Kidney (tissue), 14 donors: ENCODE results near the gene P2RY4. TPM values are rescaled to one million over a fixed set of nuclear protein-coding genes. Genes with fewer than 3 reads are reported as not detected.
"Not testable (repeated sequence)": the region's sequence is repeated elsewhere in the genome, so short reads cannot be mapped to it uniquely, and the experiment has no call there.

Experiments used
- DNase-seq, 5 donors: peaks; one replicate each; pipeline ENCODE4 v3.0.0-alpha.2; 2013 to 2020
- FAIRE-seq: peaks from 2 replicates; lab custom pipeline; 2012; peaks lifted over from hg19 to GRCh38; lab: Jason Lieb, UNC
- H3K27ac ChIP-seq, 2 donors: one replicate each; pipeline ENCODE4 v1.7.0; 2013; ENCODE audit warnings: low read depth in 2 of 2, low read length in 2 of 2, inconsistent platforms in 1 of 2
- H3K27me3 ChIP-seq: one replicate; pipeline ENCODE4 v1.7.1; 2013; ENCODE audit warnings: low read length, inconsistent platforms; ENCODE audit not compliant: control insufficient read depth, insufficient read depth
- H3K36me3 ChIP-seq, 3 donors: one replicate each; pipeline versions ENCODE4 v1.7.0 to v1.7.1; 2013; ENCODE audit warnings: low read length in 3 of 3, control low read depth in 1 of 3, inconsistent platforms in 1 of 3; ENCODE audit not compliant: insufficient read depth in 3 of 3, control insufficient read depth in 2 of 3
- H3K4me1 ChIP-seq, 3 donors: one replicate each; pipeline versions ENCODE4 v1.7.0 to v1.7.1; 2013; ENCODE audit warnings: low read length in 3 of 3, inconsistent platforms in 1 of 3, low read depth in 1 of 3; ENCODE audit not compliant: control insufficient read depth in 2 of 3, insufficient read depth in 2 of 3
- H3K4me3 ChIP-seq, 3 donors: one replicate each; pipeline versions ENCODE4 v1.7.0 to v1.8.1; 2013; ENCODE audit warnings: low read length in 3 of 3, control low read depth in 1 of 3, inconsistent platforms in 1 of 3
- H3K9ac ChIP-seq, 3 donors: one replicate each; pipeline versions ENCODE4 v1.7.0 to v1.7.1; 2013; ENCODE audit warnings: low read length in 3 of 3, control low read depth in 1 of 3, inconsistent platforms in 1 of 3
- H3K9me3 ChIP-seq, 3 donors: one replicate each; pipeline versions ENCODE4 v1.7.0 to v1.7.1; 2013; ENCODE audit warnings: low read length in 3 of 3, control low read depth in 1 of 3, inconsistent platforms in 1 of 3; ENCODE audit not compliant: control insufficient read depth in 2 of 3, insufficient read depth in 1 of 3
- CTCF ChIP-seq: IDR thresholded peaks from 3 replicates; pipeline ENCODE4 v1.5.1; 2012; ENCODE audit warnings: mild to moderate bottlenecking, moderate library complexity, borderline replicate concordance; ENCODE audit not compliant: insufficient read depth; ENCODE audit errors: extremely low read depth
- intact Hi-C: fragments of 100-400 bp; cut with DNase I; formaldehyde crosslinking; loops from one replicate; pipeline ENCODE4 v1.11.1; 2022
- polyA plus RNA-seq: library from polyadenylated mRNA; stranded (reverse); fragments of 350-450 nt; fragmentation: Illumina TruSeq; extraction: RNeasy Lipid Tissue Mini Kit (QIAGEN cat#74804); gene quantifications from one replicate; pipeline ENCODE4 v1.2.3, GENCODE V29; 2014; ENCODE audit warnings: low read depth, low replicate concordance; ENCODE audit not compliant: insufficient read depth
- total RNA-seq: library from RNA; stranded (reverse); fragmentation: NEBNext Ultra II Directional; extraction: Animal tissue kit (Norgen Biotek cat#: 25700); gene quantifications from one replicate; pipeline ENCODE4 v1.2.1, GENCODE V29; 2021
- donor health status: control.
- donor health status: control.
- donor health status: control.
- donor health status: control.
- donor health status: control.
- donor health status: DM: yes; HTN: yes; CAD: no.
- donor health status: Normal renal cell carcinoma (clear cell type).

The P2RY4 gene
- total and polyA plus RNA-seq, 2 donors from 2014 or later, result 0.31 TPM; not detected in 1

- FAIRE-seq, result no peak
- no peaks in the 10 kb centered on the region for H3K9me3 ChIP-seq
- no peaks in the 10 kb centered on the region for H3K4me1 ChIP-seq
- no peak for DNase-seq
- no peak overlapping the region for H3K27ac ChIP-seq
- TF ChIP-seq CTCF, result no peak
- H3K27me3 ChIP-seq, result no peaks in the 10 kb centered on the region
- no peaks in the 10 kb centered on the region for H3K36me3 ChIP-seq
- intact Hi-C loops, result no loop called here
- H3K4me3 ChIP-seq, result no peak overlapping the region
- no peak overlapping the region for H3K9ac ChIP-seq
Observed at GRCh38 chrX:70219938-70220764, 39.9 kb downstream of the P2RY4 start.

GRCh38 chrX:70209570-70209969 lies 50.4 kb downstream of the P2RY4 start:
- H3K9me3 ChIP-seq, H3K4me1 ChIP-seq, H3K4me3 ChIP-seq, intact Hi-C loops, H3K27ac ChIP-seq, FAIRE-seq, DNase-seq, H3K27me3 ChIP-seq, H3K36me3 ChIP-seq, H3K9ac ChIP-seq: not testable (repeated sequence)

- H3K9ac ChIP-seq, result no peak overlapping the region
- no peaks in the 10 kb centered on the region for H3K4me1 ChIP-seq
- H3K9me3 ChIP-seq, result no peaks in the 10 kb centered on the region
- FAIRE-seq (no peak), DNase-seq (no peak)
- intact Hi-C loops, result no loop called here
- H3K36me3 ChIP-seq, result no peaks in the 10 kb centered on the region
- H3K4me3 ChIP-seq, result no peak overlapping the region
- TF ChIP-seq CTCF, result no peak
- H3K27me3 ChIP-seq, result no peaks in the 10 kb centered on the region
- H3K27ac ChIP-seq, result no peak overlapping the region
Observed at GRCh38 chrX:70208479-70208878, 51.5 kb downstream of the P2RY4 start.

Other genes starting within 250 kb of the P2RY4 start
- gene AWAT2, start 210.3 kb downstream of the P2RY4 start, total RNA-seq, result not detected
- not detected for gene AWAT2, start 210.3 kb downstream of the P2RY4 start, polyA plus RNA-seq
- gene OTUD6A, start 197.7 kb downstream of the P2RY4 start, total RNA-seq, result not detected
- not detected for gene OTUD6A, start 197.7 kb downstream of the P2RY4 start, polyA plus RNA-seq
- gene IGBP1, start 126.8 kb downstream of the P2RY4 start, total RNA-seq, result 44.2 TPM
- gene IGBP1, start 126.8 kb downstream of the P2RY4 start, polyA plus RNA-seq, result 67.3 TPM
- not detected for gene DGAT2L6, start 82.7 kb downstream of the P2RY4 start, total RNA-seq
- not detected for gene DGAT2L6, start 82.7 kb downstream of the P2RY4 start, polyA plus RNA-seq
- gene AWAT1, start 25.5 kb downstream of the P2RY4 start, total RNA-seq, result not detected
- gene AWAT1, start 25.5 kb downstream of the P2RY4 start, polyA plus RNA-seq, result not detected
- gene ARR3, start 8.1 kb upstream of the P2RY4 start, total RNA-seq, result not detected
- not detected for gene ARR3, start 8.1 kb upstream of the P2RY4 start, polyA plus RNA-seq
- gene RAB41, start 22.0 kb upstream of the P2RY4 start, total RNA-seq, result not detected
- gene RAB41, start 22.0 kb upstream of the P2RY4 start, polyA plus RNA-seq, result not detected
- 31.3 TPM for gene PDZD11, start 29.7 kb upstream of the P2RY4 start, total RNA-seq
- 74.6 TPM for gene PDZD11, start 29.7 kb upstream of the P2RY4 start, polyA plus RNA-seq
- 0.35 TPM for gene KIF4A, start 29.9 kb upstream of the P2RY4 start, total RNA-seq
- 0.13 TPM for gene KIF4A, start 29.9 kb upstream of the P2RY4 start, polyA plus RNA-seq
- gene GDPD2, start 163.1 kb upstream of the P2RY4 start, total RNA-seq, result 7.0 TPM
- gene GDPD2, start 163.1 kb upstream of the P2RY4 start, polyA plus RNA-seq, result 2.5 TPM
- gene DLG3, start 184.6 kb upstream of the P2RY4 start, total RNA-seq, result 38.3 TPM
- 14.2 TPM for gene DLG3, start 184.6 kb upstream of the P2RY4 start, polyA plus RNA-seq